GM12878 (cell line): Measurements from ENCODE around the gene MTAP. TPM values are rescaled to one million over a fixed set of nuclear protein-coding genes. Genes with fewer than 3 reads are reported as not detected.

ENCODE experiments used
- ATAC-seq: fragments of 200-7000 bp; cut with Tn5 transposase; 3 replicates; pipeline ENCODE4 v1.9.1; 2020; ENCODE audit warnings: mild to moderate bottlenecking, moderate library complexity
- BruUV-seq: library from RNA; stranded (reverse); fragments of 400-500 nt; replicated peaks from 2 replicates; lab custom pipeline; 2021; lab: Mats Ljungman, UMichigan
- CTCF ChIA-PET: fragments of 300-600 bp; sonication (Branson Sonifier 250); formaldehyde crosslinking; extraction: SDS; loops from one replicate; lab custom pipeline; 2021; ENCODE audit warnings: inconsistent platforms; lab: Yijun Ruan, JAX
- POLR2A ChIA-PET: fragments of 350-600 bp; formaldehyde crosslinking; extraction: SDS; loops from one replicate; lab custom pipeline; 2021; ENCODE audit warnings: inconsistent platforms; lab: Charles Lee
- RAD21 ChIA-PET: fragments of 300-600 bp; sonication (Branson Sonifier 250); formaldehyde crosslinking; loops from one replicate; lab custom pipeline; 2023; ENCODE audit warnings: antibody characterized with exemption; ENCODE audit not compliant: unreplicated experiment; lab: Charles Lee
- SMC1A ChIA-PET: fragments of 300-600 bp; sonication (Branson Sonifier 250); formaldehyde crosslinking; loops from one replicate; lab custom pipeline; 2023; ENCODE audit not compliant: unreplicated experiment, uncharacterized antibody; lab: Charles Lee
- DNase-seq: peaks from one replicate; pipeline ENCODE4 v3.0.0-alpha.2; 2011; ENCODE audit warnings: low read depth, low spot score
- FAIRE-seq: peaks from 3 replicates; lab custom pipeline; 2011; peaks lifted over from hg19 to GRCh38; lab: Jason Lieb, UNC
- H2AFZ ChIP-seq: 2 replicates; pipeline ENCODE4 v1.6.0; 2011; ENCODE audit warnings: low read depth, low read length, control low read depth; ENCODE audit not compliant: control insufficient read depth
- H3K27ac ChIP-seq: 2 replicates; pipeline ENCODE4 v1.5.1; 2011; ENCODE audit warnings: control low read depth; ENCODE audit not compliant: control insufficient read depth, insufficient read depth
- H3K27me3 ChIP-seq, 2 experiments: replicated peaks in 1 of 2; 2 replicates each; pipeline versions ENCODE4 v1.6.0 to v1.6.1; 2011; ENCODE audit warnings: low read length in 1 of 2; ENCODE audit not compliant: control insufficient read depth in 2 of 2, insufficient read depth in 2 of 2
- H3K36me3 ChIP-seq, 2 experiments: 2 replicates each; pipeline ENCODE4 v1.5.1; 2011; ENCODE audit warnings: low read length in 1 of 2; ENCODE audit not compliant: control insufficient read depth in 2 of 2, insufficient read depth in 2 of 2
- H3K4me1 ChIP-seq: 2 replicates; pipeline ENCODE4 v1.6.1; 2011; ENCODE audit warnings: mild to moderate bottlenecking, low read length, moderate library complexity, mixed read lengths; ENCODE audit not compliant: control insufficient read depth, insufficient read depth
- H3K4me2 ChIP-seq: 2 replicates; pipeline ENCODE4 v1.6.0; 2011; ENCODE audit warnings: control low read depth; ENCODE audit not compliant: control insufficient read depth, insufficient read depth
- H3K4me3 ChIP-seq: fragments of 200-600 bp; sonication (generic); 2 replicates; pipeline ENCODE4 v1.5.1; 2016
- H3K79me2 ChIP-seq: 2 replicates; pipeline ENCODE4 v1.6.0; 2011; ENCODE audit warnings: low read length; ENCODE audit not compliant: control insufficient read depth, insufficient read depth
- H3K9ac ChIP-seq: 2 replicates; pipeline ENCODE4 v1.8.0; 2011; ENCODE audit warnings: low read length, control low read depth, mixed read lengths; ENCODE audit not compliant: control insufficient read depth, insufficient read depth
- H3K9me3 ChIP-seq: replicated peaks from 3 replicates; pipeline ENCODE4 v1.5.1; 2011; ENCODE audit warnings: mild to moderate bottlenecking, low read length; ENCODE audit not compliant: control insufficient read depth, insufficient read depth
- H4K20me1 ChIP-seq: 2 replicates; pipeline ENCODE4 v1.6.0; 2011; ENCODE audit not compliant: control insufficient read depth, insufficient read depth
- ASH2L ChIP-seq: fragments of 300-600, 200-600 bp; sonication (generic); IDR thresholded peaks from 2 replicates; pipeline ENCODE4 v1.6.1; 2017; ENCODE audit warnings: low read depth, mild to moderate bottlenecking, borderline replicate concordance
- CUX1 ChIP-seq: IDR thresholded peaks from 2 replicates; pipeline ENCODE4 v1.6.1; 2012; ENCODE audit warnings: improper control_type of control experiment, low read depth, low read length; ENCODE audit not compliant: insufficient replicate concordance
- MXI1 ChIP-seq: fragments of 150-350 bp; IDR thresholded peaks from 2 replicates; pipeline ENCODE4 v1.6.1; 2011; ENCODE audit warnings: low read depth, mild to moderate bottlenecking, inconsistent platforms, low read length, improper control_type of control experiment
- NKRF ChIP-seq: fragments of 450-650 bp; conservative IDR thresholded peaks from 2 replicates; pipeline ENCODE4 v1.6.1; 2017; ENCODE audit warnings: mild to moderate bottlenecking, moderate library complexity
- SIN3A ChIP-seq: IDR thresholded peaks from 2 replicates; pipeline ENCODE4 v1.6.1; 2012; ENCODE audit warnings: low read depth, low read length, improper control_type of control experiment
- SREBF1 ChIP-seq: IDR thresholded peaks from 2 replicates; pipeline ENCODE4 v1.6.1; 2012; ENCODE audit warnings: mild to moderate bottlenecking, low read length
- ZBED1 ChIP-seq: IDR thresholded peaks from 2 replicates; pipeline ENCODE4 v1.6.1; 2016; ENCODE audit warnings: borderline replicate concordance
- ZZZ3 ChIP-seq: IDR thresholded peaks from 2 replicates; pipeline ENCODE4 v1.6.1; 2011; ENCODE audit warnings: low read depth; ENCODE audit not compliant: control insufficient read depth, insufficient read length
- WGBS: methylation state at CpG from one replicate; pipeline ENCODE4 v1.1.6; 2016; ENCODE audit warnings: low lambda C conversion rate; ENCODE audit not compliant: insufficient replicate concordance, insufficient coverage; ENCODE audit errors: missing lambda C conversion rate; 5-methylcytosine and 5-hydroxymethylcytosine counted together
- in situ Hi-C: fragments of 300-500 bp; cut with MboI; formaldehyde crosslinking; loops from 9 replicates; pipeline ENCODE4 v1.14.3; 2018; ENCODE audit warnings: mixed read lengths
- intact Hi-C: fragments of 100-400 bp; cut with micrococcal nuclease; formaldehyde crosslinking; loops from one replicate; pipeline ENCODE4 v1.14.2; 2022; ENCODE audit not compliant: unreplicated experiment
- polyA plus RNA-seq, 11 experiments: library from polyadenylated mRNA; depleted of rRNA in 4 of 11; unstranded in 6 of 11; stranded (reverse) in 5 of 11; fragments of >200 nt; fragmentation: Nextera tagmentation in 4 of 11; fragmentation: Illumina TruSeq in 1 of 11; extraction: Ambion mirVana in 4 of 11; extraction: Trizol in 1 of 11; gene quantifications; 1 replicate in 1 of 11; 2 replicates in 10 of 11; pipeline versions ENCODE4 v1.2.1 to v1.2.3, GENCODE V29; 2011 to 2016; ENCODE audit warnings: inconsistent platforms in 2 of 11, missing spikeins in 2 of 11, low read depth in 1 of 11
- total RNA-seq, 4 experiments: library from RNA; depleted of rRNA in 3 of 4; stranded (reverse); fragments of >200 nt in 3 of 4; fragmentation: Illumina TruSeq in 1 of 4; extraction: Trizol in 1 of 4; gene quantifications; 2 replicates each; pipeline versions ENCODE4 v1.2.1 to v1.2.3, GENCODE V29; 2013 to 2021
- TF ChIP-seq, protein P1 (sequence below): fragments of 450-650 bp; IDR thresholded peaks from 2 replicates; pipeline ENCODE4 v1.6.1; 2018; ENCODE audit warnings: borderline replicate concordance, mild to moderate bottlenecking; ENCODE audit not compliant: partially characterized antibody
- TF ChIP-seq, protein P2 (sequence below): IDR thresholded peaks from 2 replicates; pipeline ENCODE4 v1.6.1; 2011; ENCODE audit warnings: low read depth, low read length, improper control_type of control experiment, borderline replicate concordance

The MTAP gene
- total and polyA plus RNA-seq, 10 of the 15 experiments (the other 5 are each of a cell fraction or from before 2014, with no cell fraction given) = 16.4 to 29.9 (median 22.6) TPM

- RAD21 ChIA-PET = interaction anchor here (1.5 kb wide), 1 partner anchor 163 kb away, joined by 3 read pairs; no protein-coding TSS in a partner anchor
- Histone ChIP-seq H3K27me3 (peaks cover 0 to 3% of the 10 kb centered on the region in 2 experiments; a peak in 1 of 4 replicates), H3K9ac (no peak overlapping the region), H2AFZ (no peak overlapping the region), H4K20me1 (no peaks in the 10 kb centered on the region; the same call in 1 of the 2 replicates), H3K4me1 (no peaks in the 10 kb centered on the region), H3K36me3 (no peaks in the 10 kb centered on the region), H3K4me2 (no peak overlapping the region), H3K79me2 (no peaks in the 10 kb centered on the region), H3K9me3 (no peaks in the 10 kb centered on the region), H3K27ac (no peak overlapping the region), H3K4me3 (no peak overlapping the region)
- POLR2A ChIA-PET = interaction anchor here (0.5 kb wide), 1 partner anchor 15 kb away, joined by 5 read pairs; no protein-coding TSS in a partner anchor
- in situ Hi-C loops = no loop called here
- no TSS peak for BruUV-seq
- DNase-seq = no peak
- SMC1A ChIA-PET = no interaction called here
- FAIRE-seq = no peak
- CTCF ChIA-PET = interaction anchor here (1.8 kb wide), 1 partner anchor 32 kb away, joined by 8 read pairs; the partner anchor contains the start of gene CDKN2B
- 86% methylated on average over 19 of the region's 19 CpGs for whole genome bisulfite sequencing
- intact Hi-C loops = no loop called here
- TF ChIP-seq CUX1 (no peak), ZZZ3 (no peak), ASH2L (no peak), SIN3A (no peak), ZBED1 (no peak), NKRF (no peak), SREBF1 (no peak), MXI1 (no peak)
- TF ChIP-seq, protein P1, sequence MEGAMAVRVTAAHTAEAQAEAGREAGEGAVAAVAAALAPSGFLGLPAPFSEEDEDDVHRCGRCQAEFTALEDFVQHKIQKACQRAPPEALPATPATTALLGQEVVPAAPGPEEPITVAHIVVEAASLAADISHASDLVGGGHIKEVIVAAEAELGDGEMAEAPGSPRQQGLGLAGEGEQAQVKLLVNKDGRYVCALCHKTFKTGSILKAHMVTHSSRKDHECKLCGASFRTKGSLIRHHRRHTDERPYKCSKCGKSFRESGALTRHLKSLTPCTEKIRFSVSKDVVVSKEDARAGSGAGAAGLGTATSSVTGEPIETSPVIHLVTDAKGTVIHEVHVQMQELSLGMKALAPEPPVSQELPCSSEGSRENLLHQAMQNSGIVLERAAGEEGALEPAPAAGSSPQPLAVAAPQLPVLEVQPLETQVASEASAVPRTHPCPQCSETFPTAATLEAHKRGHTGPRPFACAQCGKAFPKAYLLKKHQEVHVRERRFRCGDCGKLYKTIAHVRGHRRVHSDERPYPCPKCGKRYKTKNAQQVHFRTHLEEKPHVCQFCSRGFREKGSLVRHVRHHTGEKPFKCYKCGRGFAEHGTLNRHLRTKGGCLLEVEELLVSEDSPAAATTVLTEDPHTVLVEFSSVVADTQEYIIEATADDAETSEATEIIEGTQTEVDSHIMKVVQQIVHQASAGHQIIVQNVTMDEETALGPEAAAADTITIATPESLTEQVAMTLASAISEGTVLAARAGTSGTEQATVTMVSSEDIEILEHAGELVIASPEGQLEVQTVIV = no peak
- TF ChIP-seq, protein P2, sequence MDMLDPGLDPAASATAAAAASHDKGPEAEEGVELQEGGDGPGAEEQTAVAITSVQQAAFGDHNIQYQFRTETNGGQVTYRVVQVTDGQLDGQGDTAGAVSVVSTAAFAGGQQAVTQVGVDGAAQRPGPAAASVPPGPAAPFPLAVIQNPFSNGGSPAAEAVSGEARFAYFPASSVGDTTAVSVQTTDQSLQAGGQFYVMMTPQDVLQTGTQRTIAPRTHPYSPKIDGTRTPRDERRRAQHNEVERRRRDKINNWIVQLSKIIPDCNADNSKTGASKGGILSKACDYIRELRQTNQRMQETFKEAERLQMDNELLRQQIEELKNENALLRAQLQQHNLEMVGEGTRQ = no peak
- no peak for ATAC-seq
Observed at GRCh38 chr9:21976334-21976875, 174.0 kb downstream of the MTAP start.
